Vagina (tissue), 2 donors: ENCODE measurements around the gene C17orf113. TPM values are rescaled to one million over a fixed set of nuclear protein-coding genes. Genes with fewer than 3 reads are reported as not detected.

Experiments used
- DNase-seq, 2 donors: peaks; one replicate each; pipeline ENCODE4 v3.0.0-alpha.2; 2017; ENCODE audit errors: extremely low spot score in 2 of 2
- H3K27ac ChIP-seq: fragments of 200-600 bp; sonication (generic); one replicate; pipeline ENCODE4 v1.5.1; 2019
- H3K27me3 ChIP-seq: fragments of 200-600 bp; sonication (generic); one replicate; pipeline ENCODE4 v1.5.1; 2019
- H3K36me3 ChIP-seq, 2 donors: fragments of 200-600 bp; sonication (generic); one replicate each; pipeline ENCODE4 v1.5.1; 2017 to 2019
- H3K4me1 ChIP-seq: fragments of 200-600 bp; sonication (generic); one replicate; pipeline ENCODE4 v1.5.1; 2019
- H3K4me3 ChIP-seq, 2 donors: fragments of 200-600 bp; sonication (generic); 1 replicate in 1 of 2; 2 replicates in 1 of 2; pipeline ENCODE4 v1.5.1; 2016 to 2019
- H3K9me3 ChIP-seq: fragments of 200-600 bp; sonication (generic); one replicate; pipeline ENCODE4 v1.5.1; 2019
- CTCF ChIP-seq, 3 experiments: fragments of 450-650 bp in 2 of 3; fragments of 200-600 bp in 1 of 3; sonication (generic) in 1 of 3; IDR thresholded peaks; one replicate each; pipeline ENCODE4 v1.5.1; 2017 to 2019; ENCODE audit warnings: antibody characterized with exemption in 3 of 3, mild to moderate bottlenecking in 2 of 3, moderate library complexity in 2 of 3
- POLR2A ChIP-seq, 2 donors: fragments of 450-650 bp; IDR thresholded peaks; one replicate each; pipeline ENCODE4 v1.6.1; 2017; ENCODE audit warnings: antibody characterized with exemption in 2 of 2, mild to moderate bottlenecking in 2 of 2, moderate library complexity in 2 of 2
- POLR2AphosphoS5 ChIP-seq, 2 donors: sonication (generic); formaldehyde crosslinking; IDR thresholded peaks; one replicate each; pipeline ENCODE4 v1.9.0; 2017; ENCODE audit warnings: antibody characterized with exemption in 2 of 2, mild to moderate bottlenecking in 2 of 2, low read depth in 1 of 2; ENCODE audit not compliant: insufficient read depth in 1 of 2
- intact Hi-C: fragments of 100-400 bp; cut with DNase I; formaldehyde crosslinking; loops from one replicate; pipeline ENCODE4 v1.15.1; 2023
- total RNA-seq: library from RNA; depleted of rRNA; stranded (reverse); fragments of >200 nt; gene quantifications from one replicate; pipeline ENCODE4 v1.2.3, GENCODE V29; 2016

The C17orf113 gene
- total RNA-seq, 1 donor from 2014 or later, result 0.49 TPM

- H3K36me3 ChIP-seq, result no peaks in the 10 kb centered on the region
- no peak overlapping the region for H3K27ac ChIP-seq
- H3K4me3 ChIP-seq, result no peak overlapping the region
- peaks cover 13% of the 10 kb centered on the region for H3K4me1 ChIP-seq
- H3K27me3 ChIP-seq, result no peaks in the 10 kb centered on the region
- no peak for DNase-seq
- H3K9me3 ChIP-seq, result no peaks in the 10 kb centered on the region
- intact Hi-C loops, result no loop called here
- TF ChIP-seq POLR2A (IDR thresholded peaks at IDR 0.05) (no peak), CTCF (IDR thresholded peaks at IDR 0.05) (no peak), POLR2AphosphoS5 (IDR thresholded peaks at IDR 0.05; ENCODE audit: insufficient read depth in 1 of 2, low read depth in 1 of 2) (no peak)
These were observed 21.6 kb downstream of the C17orf113 start for GRCh38 chr17:42028791-42029127.

- Histone ChIP-seq H3K27me3 (no peaks in the 10 kb centered on the region), H3K36me3 (peaks cover 0 to 1% of the 10 kb centered on the region in 2 donors), H3K27ac (no peak overlapping the region), H3K9me3 (no peaks in the 10 kb centered on the region), H3K4me1 (peaks cover 13% of the 10 kb centered on the region), H3K4me3 (no peak overlapping the region)
- no peak for TF ChIP-seq POLR2AphosphoS5 (IDR thresholded peaks at IDR 0.05; ENCODE audit: insufficient read depth in 1 of 2, low read depth in 1 of 2)
- no peak for DNase-seq
- intact Hi-C loops, result no loop called here
These were observed 22.2 kb downstream of the C17orf113 start for GRCh38 chr17:42027961-42028790.

- intact Hi-C loops, result no loop called here
- no peaks in the 10 kb centered on the region for H3K9me3 ChIP-seq
- no peaks in the 10 kb centered on the region for H3K27me3 ChIP-seq
- H3K4me1 ChIP-seq, result peaks cover 13% of the 10 kb centered on the region
- no peak for TF ChIP-seq POLR2A (IDR thresholded peaks at IDR 0.05)
- TF ChIP-seq POLR2AphosphoS5 (IDR thresholded peaks at IDR 0.05; ENCODE audit: insufficient read depth in 1 of 2, low read depth in 1 of 2), result no peak
- TF ChIP-seq CTCF (IDR thresholded peaks at IDR 0.05), result no peak
- H3K36me3 ChIP-seq, result peaks cover 0 to 8% of the 10 kb centered on the region in 2 donors
- no peak overlapping the region for H3K4me3 ChIP-seq
- no peak overlapping the region for H3K27ac ChIP-seq
- DNase-seq, result no peak
These were observed 22.9 kb downstream of the C17orf113 start for GRCh38 chr17:42027590-42027889.

GRCh38 chr17:42026857-42027589 is 23.4 kb downstream of the C17orf113 start:
- intact Hi-C loops, result no loop called here
- DNase-seq, result no peak

GRCh38 chr17:42025936-42026335 is 24.5 kb downstream of the C17orf113 start:
- Histone ChIP-seq H3K4me1 (peaks cover 19% of the 10 kb centered on the region), H3K9me3 (no peaks in the 10 kb centered on the region), H3K27me3 (no peaks in the 10 kb centered on the region), H3K27ac (no peak overlapping the region), H3K36me3 (peaks cover 0 to 17% of the 10 kb centered on the region in 2 donors), H3K4me3 (no peak overlapping the region)
- TF ChIP-seq CTCF (IDR thresholded peaks at IDR 0.05) (no peak), POLR2A (IDR thresholded peaks at IDR 0.05) (no peak), POLR2AphosphoS5 (IDR thresholded peaks at IDR 0.05; ENCODE audit: insufficient read depth in 1 of 2, low read depth in 1 of 2) (no peak)
- intact Hi-C loops, result loop anchor here (2.0 kb wide), 1 partner anchor 91 kb away; no protein-coding TSS in a partner anchor
- DNase-seq, result no peak

More at GRCh38 chr17:42026857-42027589, 23.4 kb downstream of the C17orf113 start:
- H3K36me3 ChIP-seq, result peaks cover 0 to 13% of the 10 kb centered on the region in 2 donors
- H3K4me1 ChIP-seq, result peaks cover 13% of the 10 kb centered on the region
- TF ChIP-seq CTCF (IDR thresholded peaks at IDR 0.05), result no peak
- TF ChIP-seq POLR2AphosphoS5 (IDR thresholded peaks at IDR 0.05; ENCODE audit: insufficient read depth in 1 of 2, low read depth in 1 of 2), result no peak
- TF ChIP-seq POLR2A (IDR thresholded peaks at IDR 0.05), result no peak
- no peaks in the 10 kb centered on the region for H3K9me3 ChIP-seq
- no peak overlapping the region for H3K4me3 ChIP-seq
- no peaks in the 10 kb centered on the region for H3K27me3 ChIP-seq
- H3K27ac ChIP-seq, result no peak overlapping the region
